Right renal cortex interstitium (tissue), 3 donors: Measurements from ENCODE around the gene HCN2. TPM values are rescaled to one million over a fixed set of nuclear protein-coding genes. Genes with fewer than 3 reads are reported as not detected.
A peak's percentile ranks its signal among the peaks of the same experiment; 100 is the strongest.
"Not testable (repeated sequence)": the region's sequence is repeated elsewhere in the genome, so short reads cannot be mapped to it uniquely, and the experiment has no call there.

Experiments used
- DNase-seq, 3 donors: peaks; one replicate each; pipeline ENCODE4 v3.0.0-alpha.2; 2013; ENCODE audit warnings: low read depth in 3 of 3, low spot score in 2 of 3
- polyA plus RNA-seq, 3 donors: library from polyadenylated mRNA; unstranded; fragments of 120-200 nt; gene quantifications; one replicate each; pipeline ENCODE4 v1.2.1, GENCODE V29; 2013; ENCODE audit not compliant: insufficient read length in 3 of 3

HCN2 gene
- polyA plus RNA-seq, 3 donors: 0.17 to 0.25 (median 0.24) TPM

DNA sequence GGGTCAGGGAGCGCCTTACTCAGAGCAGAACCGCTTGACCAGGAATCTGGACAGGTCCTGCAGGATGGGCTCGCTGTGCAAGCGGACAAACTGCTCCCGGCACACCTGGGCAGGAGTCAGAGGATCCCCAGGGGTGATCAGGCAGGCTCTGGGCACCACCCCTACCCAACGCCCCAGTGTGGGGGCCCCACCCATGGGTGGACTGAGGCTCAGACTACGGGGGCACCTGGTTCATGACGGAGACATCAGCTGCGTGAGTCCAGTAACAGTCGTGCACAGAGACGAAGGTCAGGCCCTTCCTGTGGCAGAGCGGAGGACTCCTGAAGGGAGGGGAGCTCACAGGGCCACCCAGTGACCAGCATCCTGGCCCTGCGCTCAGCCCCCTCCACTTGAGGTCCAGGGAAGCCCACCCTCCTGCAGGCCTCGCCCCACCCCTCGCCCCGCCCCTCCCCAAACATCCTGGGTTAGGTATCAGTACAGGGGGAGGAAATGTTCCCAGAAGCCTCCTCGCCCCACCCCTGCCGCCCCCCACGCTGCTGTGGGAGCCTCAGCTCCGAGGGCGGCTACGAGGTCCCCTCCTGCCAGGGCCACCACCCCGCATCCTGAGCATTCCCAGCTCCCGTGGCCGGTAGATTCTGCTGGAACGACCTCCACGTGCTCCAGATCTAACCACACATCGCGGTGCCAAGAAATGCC, 28.0 kb downstream of the HCN2 start:
- DNase-seq: no peak

DNA sequence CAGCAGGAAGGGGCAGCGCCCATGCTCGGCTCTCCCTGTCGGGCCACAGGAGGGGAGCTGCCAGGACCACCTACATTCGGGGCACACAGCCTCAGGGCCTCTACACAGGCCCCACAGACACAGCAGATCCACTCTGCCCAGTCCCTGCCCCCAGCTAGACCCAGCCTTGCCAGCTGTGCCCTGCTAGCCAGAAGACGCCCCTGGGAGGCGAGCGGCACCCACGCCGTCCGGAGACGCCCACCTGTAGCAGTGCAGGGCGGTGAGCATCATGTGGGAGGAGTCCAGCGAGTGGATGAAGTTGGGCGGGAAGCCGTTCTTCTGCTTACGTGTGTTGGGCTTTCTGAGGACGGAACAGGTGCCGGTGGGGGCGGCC, 28.6 kb downstream of the HCN2 start:
- no peak for DNase-seq

- DNase-seq: no peak
Measured at GRCh38 chr19:618674-619285, 29.1 kb downstream of the HCN2 start.

DNA sequence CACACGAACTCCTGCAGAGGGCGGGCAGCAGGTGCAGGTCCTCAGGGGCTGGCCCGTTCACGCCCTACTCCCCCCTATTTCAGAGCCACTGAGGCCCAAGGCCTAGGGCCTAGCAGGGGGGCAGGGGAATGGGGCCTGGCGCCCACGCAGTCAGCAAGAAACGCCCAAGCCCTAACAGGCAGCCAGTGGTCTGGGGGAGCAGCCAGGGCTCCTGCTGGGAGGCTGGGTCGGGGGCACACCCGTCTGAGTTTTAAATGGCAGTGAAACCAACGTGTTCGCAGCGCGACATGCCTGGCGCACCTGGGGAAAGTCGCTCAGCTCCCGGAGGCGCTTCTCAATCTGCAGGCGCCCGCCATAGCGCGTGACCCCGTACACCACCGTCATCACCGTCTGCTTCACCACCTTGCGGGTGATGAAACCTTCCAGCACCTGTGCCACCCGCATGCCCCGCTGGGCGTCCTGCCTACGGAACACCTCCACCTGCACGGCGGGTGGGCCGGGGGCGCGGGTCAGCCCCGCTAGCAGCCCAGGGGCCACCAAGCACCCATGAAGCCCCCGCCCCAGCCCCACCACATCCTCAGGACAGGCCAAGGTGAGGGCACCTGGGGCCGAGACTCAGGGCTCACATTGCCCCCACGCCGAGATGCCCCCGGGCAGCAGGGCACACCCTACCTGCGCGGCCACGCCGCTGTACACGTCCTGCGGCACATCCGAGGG, 29.8 kb downstream of the HCN2 start:
- no peak for DNase-seq

- DNase-seq: no peak
Measured at GRCh38 chr19:620166-620862, 30.6 kb downstream of the HCN2 start.

DNA sequence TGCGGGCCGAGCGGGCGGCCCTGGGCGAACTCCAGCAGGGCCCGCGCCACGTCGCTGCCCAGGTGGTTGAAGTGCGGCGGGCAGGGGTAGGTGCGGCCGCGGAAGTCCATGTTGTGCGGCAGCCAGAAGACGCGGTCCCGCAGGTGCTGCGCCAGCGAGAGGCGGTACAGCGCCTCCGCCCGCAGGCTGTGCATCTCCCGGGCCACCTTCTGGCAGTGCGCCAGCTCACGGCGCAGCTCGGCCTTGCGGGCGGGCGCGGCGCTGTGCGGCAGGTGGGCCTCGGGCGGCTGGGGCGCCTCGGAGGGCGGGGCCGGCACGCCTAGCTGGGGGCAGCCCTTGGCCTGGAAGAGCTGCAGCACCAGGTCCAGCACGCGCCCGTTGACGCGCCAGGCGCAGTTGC, 31.5 kb downstream of the HCN2 start:
- DNase-seq: not testable (repeated sequence)

GRCh38 chr19:621819-622218, 32.1 kb downstream of the HCN2 start:
- no peak for DNase-seq

DNA sequence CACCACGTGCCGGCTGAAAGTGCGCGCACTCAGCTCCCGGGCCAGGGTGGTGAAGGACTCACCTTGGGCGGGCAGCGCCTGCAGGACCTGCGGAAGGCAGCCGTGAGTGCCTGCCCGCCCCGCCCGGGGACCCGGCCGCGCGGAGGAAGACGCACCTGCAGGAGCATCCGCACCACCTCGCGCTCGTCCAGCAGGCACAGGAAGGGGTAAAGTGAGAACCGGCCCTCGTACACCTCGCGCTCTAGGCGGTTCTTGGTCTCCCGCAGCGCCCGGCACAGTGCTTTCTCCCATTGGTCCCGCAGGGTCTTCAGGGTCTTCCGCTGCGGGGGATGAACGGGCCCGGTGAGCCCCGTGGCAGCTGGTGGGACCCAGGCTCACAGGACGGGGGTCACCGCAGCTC, 33.0 kb downstream of the HCN2 start:
- no peak for DNase-seq

- DNase-seq: no peak
Measured at GRCh38 chr19:623175-623916, 33.7 kb downstream of the HCN2 start.

- no peak for DNase-seq
Measured at GRCh38 chr19:623974-624373, 34.3 kb downstream of the HCN2 start.

GRCh38 chr19:624433-625109, 34.9 kb downstream of the HCN2 start:
- DNase-seq: no peak

DNA sequence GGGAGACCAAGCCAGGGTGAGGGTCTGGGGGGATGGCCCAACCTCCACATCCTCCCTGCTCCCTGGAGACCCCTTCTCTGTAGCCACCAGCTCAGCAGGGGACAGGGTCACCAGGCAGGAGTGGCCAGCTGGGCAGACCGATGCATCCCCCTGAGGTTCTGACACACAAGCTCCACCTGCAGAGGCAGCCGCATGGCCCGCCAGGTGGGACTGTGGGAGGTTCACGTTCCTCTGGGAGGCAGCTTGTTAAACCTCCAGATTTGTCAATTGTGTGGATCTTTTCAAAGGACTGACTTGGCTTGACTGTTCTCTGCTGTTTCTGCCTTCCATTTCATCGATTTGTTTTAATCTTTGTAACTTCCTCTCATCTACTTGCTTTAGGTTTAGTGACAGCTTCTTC, 35.6 kb downstream of the HCN2 start:
- no peak for DNase-seq

GRCh38 chr19:626566-626965, 36.9 kb downstream of the HCN2 start:
- not testable (repeated sequence) for DNase-seq

GRCh38 chr19:628168-628567, 38.5 kb downstream of the HCN2 start:
- no peak for DNase-seq

DNA sequence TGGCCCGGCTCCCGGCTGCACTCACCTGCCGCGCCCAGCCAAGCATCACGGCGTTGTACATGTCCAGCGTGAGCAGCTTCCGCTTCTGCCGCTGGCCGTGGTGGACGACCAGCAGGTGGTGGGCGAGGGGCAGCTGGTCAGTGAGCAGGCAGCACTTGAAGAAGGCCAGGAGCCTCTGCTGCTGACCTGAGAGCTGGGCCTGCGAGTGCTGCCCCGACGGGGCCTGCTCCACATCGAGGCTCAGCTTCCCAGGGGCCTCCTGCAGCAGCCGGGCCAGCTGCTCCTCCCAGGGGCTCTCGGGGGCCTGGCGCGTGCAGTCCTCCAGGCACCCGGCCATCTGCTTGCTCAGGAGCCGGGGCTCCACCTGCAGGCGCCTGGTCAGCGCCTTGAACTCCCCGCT, 39.8 kb downstream of the HCN2 start:
- not testable (repeated sequence) for DNase-seq

DNA sequence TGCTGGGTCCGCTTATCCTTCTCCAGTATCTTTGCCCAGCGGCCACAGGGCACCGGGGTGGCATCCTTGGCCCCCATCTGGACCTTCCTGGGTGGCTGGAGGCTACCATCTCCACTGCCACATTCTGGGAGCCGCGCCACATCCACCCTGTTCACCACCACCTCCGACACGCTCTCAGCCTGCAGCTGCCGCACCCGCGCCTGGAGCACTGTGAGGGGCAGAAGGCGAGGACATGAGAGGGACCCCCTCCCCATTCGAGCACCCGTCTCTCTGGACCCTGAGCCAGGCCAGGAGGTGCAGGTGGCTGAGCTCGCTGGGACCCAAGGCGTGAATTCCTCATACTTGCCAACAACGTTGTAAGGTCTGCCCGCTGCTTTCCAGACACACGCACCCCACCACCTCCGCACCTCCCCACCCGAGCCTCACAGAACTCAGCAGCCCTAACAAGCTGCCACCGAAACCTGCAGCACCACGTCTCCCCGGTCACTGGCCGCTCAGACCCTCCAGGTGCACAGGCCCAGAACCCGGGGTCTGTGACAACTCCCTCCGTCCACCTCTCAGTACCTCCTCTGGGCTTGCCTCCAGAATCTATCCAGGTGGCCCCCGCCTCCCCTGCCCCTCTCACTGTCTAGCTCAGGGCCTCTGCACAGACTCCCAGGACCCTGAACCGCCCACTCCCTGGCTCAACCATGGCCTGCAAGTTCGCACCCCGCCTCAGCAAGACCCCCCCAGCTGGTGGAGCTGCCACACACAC, 40.5 kb downstream of the HCN2 start:
- no peak for DNase-seq

GRCh38 chr19:632579-633067, 42.9 kb downstream of the HCN2 start:
- no peak for DNase-seq

DNA sequence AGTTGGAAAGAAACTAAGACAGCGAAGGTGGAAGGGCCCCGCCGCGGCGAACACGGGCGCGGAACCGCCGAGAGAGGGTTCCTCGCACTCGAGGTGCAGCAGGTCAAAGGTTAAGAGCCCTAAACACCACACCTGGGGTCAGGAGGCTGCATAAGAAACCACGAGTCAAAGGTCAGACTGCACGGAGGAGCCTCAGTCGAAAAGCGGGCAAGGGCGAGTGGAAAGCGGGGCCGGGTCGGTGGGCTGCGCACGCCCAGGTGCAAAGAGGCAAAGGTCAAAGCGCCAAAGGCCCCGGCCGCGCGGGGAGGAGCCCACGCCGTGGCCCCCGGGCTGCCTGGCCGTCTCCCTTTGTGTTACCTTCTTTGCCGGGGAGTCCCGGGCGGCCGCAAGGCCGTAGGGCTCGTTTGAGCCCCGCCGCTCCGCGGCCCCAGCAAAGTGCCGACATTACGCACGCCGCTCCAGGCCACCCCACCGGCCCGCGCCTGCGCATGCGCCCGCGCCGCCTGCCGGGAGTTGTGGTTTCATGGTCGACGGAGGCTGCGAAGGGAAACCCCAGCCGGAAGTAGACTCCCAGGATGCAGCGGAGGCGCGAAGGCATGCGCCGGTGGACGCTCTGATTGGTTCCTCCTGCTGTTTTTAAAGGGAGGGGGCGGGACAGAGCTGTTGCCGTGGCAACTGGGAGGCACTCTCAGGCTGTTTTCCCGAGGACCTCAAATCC, 43.5 kb downstream of the HCN2 start, which contains the start of gene POLRMT:
Gene POLRMT, minus strand, starts transcription at position 470 of the 718 bp plus-strand sequence. Its CDS starts 25 bp downstream, at position 445.
- peak; percentile 93 to 96 (median 96) for DNase-seq
